Stomach (tissue), 4 donors: Measurements from ENCODE around the gene OR5B12.

ENCODE experiments used
- CTCF ChIP-seq, 7 experiments: fragments of 450-650 bp in 4 of 7; fragments of 200-600 bp in 3 of 7; sonication (generic) in 3 of 7; IDR thresholded peaks; one replicate each; pipeline ENCODE4 v1.5.1; 2016 to 2019; ENCODE audit warnings: antibody characterized with exemption in 7 of 7, control low read depth in 2 of 7, mild to moderate bottlenecking in 1 of 7
- POLR2A ChIP-seq, 4 donors: fragments of 450-650 bp; IDR thresholded peaks; one replicate each; pipeline ENCODE4 v1.6.1; 2016; ENCODE audit warnings: antibody characterized with exemption in 4 of 4, control low read depth in 2 of 4, mild to moderate bottlenecking in 1 of 4, moderate library complexity in 1 of 4
- POLR2AphosphoS5 ChIP-seq, 3 donors: sonication (generic); formaldehyde crosslinking; IDR thresholded peaks; one replicate each; pipeline ENCODE4 v1.6.1; 2016; ENCODE audit warnings: antibody characterized with exemption in 3 of 3

DNA sequence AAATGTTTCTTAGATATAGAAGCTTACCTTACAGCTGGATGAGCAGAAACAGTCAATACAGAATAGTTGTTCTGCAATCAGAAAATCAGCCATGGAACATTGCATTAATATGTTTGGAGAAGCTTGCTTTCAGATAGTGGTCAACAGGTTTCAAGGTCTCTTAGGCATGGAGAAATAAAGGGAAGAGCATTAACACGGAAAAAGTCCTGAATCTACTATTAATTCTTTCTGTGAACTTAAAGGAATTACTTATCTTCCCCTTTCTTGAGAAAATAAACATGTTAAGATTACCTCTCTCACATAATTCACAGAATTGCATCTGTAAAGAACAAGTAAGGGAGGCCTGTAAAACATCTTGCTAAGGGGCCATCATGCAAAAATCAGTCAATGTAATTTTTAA, 35.3 kb downstream of the OR5B12 start, which contains the start of gene OR5B3:
- TF ChIP-seq CTCF (IDR thresholded peaks at IDR 0.05) = no peak
- no peak for TF ChIP-seq POLR2A (IDR thresholded peaks at IDR 0.05)
- TF ChIP-seq POLR2AphosphoS5 (IDR thresholded peaks at IDR 0.05) = no peak
